IPS DF 4.7 (cell line): ENCODE results near the gene OVCH2.
"Not testable (repeated sequence)": the region's sequence is repeated elsewhere in the genome, so short reads cannot be mapped to it uniquely, and the experiment has no call there.

Experiments used
- DNase-seq: peaks from one replicate; pipeline ENCODE4 v3.0.0-alpha.2; 2013; ENCODE audit warnings: low spot score; ENCODE audit errors: extremely low read depth

The OVCH2 gene, protein sequence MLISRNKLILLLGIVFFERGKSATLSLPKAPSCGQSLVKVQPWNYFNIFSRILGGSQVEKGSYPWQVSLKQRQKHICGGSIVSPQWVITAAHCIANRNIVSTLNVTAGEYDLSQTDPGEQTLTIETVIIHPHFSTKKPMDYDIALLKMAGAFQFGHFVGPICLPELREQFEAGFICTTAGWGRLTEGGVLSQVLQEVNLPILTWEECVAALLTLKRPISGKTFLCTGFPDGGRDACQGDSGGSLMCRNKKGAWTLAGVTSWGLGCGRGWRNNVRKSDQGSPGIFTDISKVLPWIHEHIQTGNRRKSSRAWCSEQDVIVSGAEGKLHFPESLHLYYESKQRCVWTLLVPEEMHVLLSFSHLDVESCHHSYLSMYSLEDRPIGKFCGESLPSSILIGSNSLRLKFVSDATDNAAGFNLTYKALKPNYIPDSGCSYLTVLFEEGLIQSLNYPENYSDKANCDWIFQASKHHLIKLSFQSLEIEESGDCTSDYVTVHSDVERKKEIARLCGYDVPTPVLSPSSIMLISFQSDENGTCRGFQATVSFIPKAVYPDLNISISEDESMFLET

DNA sequence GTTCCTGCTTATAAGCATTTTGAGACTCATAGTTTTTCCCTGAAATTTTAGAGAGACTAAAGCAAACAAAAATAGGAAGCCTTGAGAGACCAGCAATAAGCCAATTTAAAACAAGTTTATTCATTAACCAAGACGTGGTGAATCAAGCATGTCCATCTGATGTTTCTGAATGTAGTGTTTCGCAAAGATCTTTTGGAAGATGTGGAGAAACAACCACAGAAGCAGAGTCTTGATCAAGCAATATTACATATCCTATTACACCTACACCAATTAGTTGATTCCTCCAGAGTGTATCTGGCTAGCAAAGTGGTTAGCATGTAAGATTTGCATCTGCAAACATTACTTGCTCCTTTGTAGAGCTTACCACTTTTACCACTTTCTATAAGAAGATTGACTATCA, at the start of gene OVCH2:
OVCH2 (minus strand) TSS at position 101 of the 400 bp plus-strand sequence; CDS start at position 18, 83 bp downstream.
- DNase-seq: no peak

- DNase-seq: no peak
Observed at GRCh38 chr11:7749456-7749855, 43.2 kb upstream of the OVCH2 start.

DNA sequence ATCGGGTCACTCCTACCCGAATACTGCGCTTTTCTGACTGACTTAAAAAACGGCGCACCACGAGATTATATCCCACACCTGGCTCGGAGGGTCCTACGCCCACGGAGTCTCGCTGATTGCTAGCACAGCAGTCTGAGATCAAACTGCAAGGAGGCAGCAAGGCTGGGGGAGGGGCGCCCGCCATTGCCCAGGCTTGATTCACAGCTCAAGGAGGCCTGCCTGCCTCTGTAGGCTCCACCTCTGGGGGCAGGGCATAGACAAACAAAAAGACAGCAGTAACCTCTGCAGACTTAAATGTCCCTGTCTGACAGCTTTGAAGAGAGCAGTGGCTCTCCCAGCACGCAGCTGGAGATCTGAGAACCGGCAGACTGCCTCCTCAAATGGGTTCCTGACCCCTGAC, 28.5 kb upstream of the OVCH2 start:
- DNase-seq: not testable (repeated sequence)

- no peak for DNase-seq
Observed at GRCh38 chr11:7714786-7715185, 8.5 kb upstream of the OVCH2 start.

DNA sequence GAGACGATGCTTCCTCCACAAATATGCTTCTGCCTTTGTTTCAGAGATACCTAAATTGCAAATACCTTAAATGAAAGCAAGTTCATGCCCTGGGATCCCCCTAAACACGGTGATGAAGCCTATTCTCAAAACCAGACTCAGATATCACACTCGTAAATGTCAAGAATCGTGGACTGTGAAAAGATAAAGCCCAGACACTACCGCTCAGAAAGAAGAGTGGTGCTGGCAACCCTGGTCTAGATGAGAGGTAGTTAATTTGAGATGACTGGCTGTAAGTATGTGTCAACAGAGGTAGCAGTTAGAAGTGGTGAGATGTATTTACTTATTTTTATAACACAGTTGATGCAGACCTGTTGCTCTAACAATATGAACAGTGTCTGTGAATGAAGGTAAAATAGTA, 2.5 kb downstream of the OVCH2 start:
- no peak for DNase-seq

DNA sequence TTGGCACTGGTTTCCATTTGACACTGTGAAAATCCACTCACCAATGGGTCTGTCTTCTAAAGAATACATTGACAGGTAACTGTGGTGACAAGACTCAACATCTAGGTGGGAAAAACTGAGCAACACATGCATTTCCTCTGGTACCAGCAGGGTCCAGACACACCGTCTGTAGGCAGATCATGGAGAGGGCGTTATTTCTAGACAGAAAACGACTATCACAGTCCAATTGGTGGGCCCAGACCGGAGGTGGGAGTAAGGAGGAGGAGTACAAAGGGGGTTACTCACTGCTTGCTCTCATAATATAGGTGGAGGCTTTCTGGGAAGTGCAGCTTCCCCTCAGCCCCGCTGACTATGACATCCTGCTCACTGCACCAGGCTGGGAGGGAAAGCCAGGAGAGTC, 9.9 kb downstream of the OVCH2 start:
- no peak for DNase-seq

GRCh38 chr11:7694235-7694634, 12.0 kb downstream of the OVCH2 start:
- DNase-seq: no peak

DNA sequence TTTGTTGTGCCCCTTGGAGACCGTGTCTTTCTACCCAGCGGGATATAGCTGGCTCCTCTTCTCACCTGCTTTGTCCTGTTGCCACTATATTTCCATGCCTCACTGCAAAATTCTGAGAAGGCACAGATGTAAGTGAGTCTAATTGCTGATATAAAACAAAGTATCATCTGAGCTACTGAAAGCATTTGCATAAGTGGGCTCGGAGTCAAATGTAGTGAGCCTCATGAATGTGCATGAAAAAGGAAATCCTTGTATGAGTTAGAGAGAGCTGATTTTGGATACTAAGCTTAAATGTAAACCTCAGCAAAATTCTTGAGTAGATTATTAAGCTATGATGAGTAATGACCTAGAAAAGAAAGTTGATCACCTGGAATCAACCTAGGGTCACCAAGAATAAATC, 13.9 kb downstream of the OVCH2 start:
- DNase-seq: no peak

GRCh38 chr11:7691759-7692350, 14.4 kb downstream of the OVCH2 start:
- no peak for DNase-seq

GRCh38 chr11:7690648-7691047, 15.6 kb downstream of the OVCH2 start:
- no peak for DNase-seq

- DNase-seq: no peak
Observed at GRCh38 chr11:7689239-7689638, 17.0 kb downstream of the OVCH2 start.

- no peak for DNase-seq
Observed at GRCh38 chr11:7688238-7688826, 17.9 kb downstream of the OVCH2 start.

DNA sequence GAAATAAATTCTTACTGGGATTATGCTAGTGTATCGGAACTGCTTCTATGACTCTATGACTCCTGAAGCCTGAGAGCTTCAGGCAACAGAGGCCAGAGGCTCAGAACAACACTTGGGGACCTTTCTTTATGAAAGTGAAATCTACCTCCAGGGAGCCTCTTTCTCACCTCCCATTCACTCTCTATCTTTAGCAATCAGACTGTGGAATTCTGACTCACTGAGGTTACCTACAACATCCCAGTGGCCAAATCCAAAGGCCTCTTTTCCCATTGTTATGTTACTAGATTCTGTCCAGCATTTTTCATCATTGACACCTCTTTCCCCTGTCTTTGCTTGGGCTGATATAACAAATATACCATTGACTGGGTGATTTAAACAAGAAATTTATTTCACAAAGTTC, 18.9 kb downstream of the OVCH2 start:
- DNase-seq: no peak

DNA sequence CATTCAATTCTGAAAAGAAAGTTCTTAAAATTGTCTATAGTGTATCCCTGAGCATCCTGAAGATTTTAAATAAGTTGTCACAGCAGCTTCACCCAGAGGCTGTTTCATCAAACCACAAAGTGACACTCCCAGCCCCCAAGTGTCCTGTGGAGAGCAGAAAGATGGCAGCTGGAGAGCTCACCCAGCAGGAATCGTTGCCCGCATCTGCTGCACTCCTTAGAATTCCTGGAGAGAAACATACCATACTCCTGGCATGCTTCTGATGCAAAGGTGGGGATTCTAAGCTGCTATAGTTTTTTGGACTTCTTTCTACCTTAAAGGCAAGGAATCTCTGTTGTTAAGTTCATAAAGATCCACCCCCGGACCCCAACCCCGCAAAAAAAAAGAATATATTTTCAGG, 19.5 kb downstream of the OVCH2 start:
- no peak for DNase-seq

- DNase-seq: no peak
Observed at GRCh38 chr11:7683571-7683970, 22.7 kb downstream of the OVCH2 start.

GRCh38 chr11:7677796-7678201, 28.5 kb downstream of the OVCH2 start:
- DNase-seq: no peak

DNA sequence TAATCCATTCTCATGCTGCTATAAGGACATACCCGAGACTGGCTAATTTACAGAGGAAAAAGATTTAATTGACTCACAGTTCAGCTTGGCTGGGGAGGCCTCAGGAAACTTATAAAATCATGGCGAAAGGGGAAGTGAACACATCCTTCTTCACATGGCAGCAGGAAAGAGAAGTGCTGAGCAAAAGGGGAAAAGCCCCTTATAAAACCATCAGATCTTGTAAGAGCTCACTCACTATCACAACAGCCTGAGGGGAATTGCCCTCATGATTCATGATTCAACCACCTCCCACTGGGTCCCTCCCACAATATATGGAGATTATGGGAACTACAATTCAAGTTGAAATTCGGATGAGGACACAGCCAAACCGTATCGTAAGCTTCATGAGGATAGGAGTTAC, 29.2 kb downstream of the OVCH2 start:
- no peak for DNase-seq

DNA sequence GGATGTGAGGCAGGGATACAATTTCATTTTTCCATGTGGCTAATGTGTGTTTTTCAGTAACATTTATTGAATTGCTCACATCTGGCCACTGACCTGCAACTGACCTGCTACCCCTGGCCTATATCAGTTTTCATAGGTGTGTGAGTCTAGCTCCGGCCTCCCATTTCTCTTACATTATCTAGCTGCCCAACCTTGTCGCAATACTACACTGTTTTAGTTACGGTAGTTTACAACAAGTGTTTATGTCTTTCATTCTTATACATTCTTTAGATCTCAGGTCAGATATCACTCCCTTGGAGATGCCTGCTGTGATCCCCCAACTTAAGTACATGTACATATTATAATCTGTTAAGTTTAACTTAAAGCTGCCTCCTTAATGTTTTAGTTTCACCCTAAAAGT, 30.6 kb downstream of the OVCH2 start:
- no peak for DNase-seq

DNA sequence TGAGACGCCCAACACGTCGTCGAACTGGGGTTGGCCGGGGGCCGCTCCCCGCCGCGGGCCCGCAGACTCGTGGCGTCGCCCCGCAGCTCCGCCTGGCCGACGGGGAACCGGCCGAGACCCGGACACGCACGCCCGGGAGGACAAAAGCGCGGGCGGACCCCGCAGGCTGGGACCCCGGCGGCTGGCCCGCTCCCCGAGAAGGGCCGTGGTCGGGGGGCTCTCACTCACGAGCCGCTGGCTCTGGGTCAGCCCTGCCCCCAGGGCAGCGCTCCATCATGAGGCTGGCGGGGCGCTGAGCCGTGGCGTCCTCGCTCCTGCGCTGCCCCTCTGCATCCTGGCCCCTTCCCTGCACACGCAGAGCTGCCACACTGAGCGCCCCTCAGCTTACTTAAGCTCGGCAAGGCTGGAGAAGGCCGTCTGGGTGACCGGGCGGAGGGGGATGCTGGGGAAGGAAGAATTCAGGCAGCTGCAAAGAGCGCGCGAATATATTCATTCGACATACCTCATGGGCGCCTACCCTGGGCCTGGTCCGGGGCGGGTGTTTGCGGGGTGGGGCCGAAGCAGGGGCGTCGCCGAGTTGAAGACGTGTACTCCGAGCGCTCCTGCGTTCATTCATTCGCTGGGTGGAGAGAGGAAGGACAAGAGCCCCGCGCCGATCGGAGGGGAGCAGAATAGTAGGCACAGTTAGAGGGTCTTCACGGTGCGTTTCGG, 32.4 kb downstream of the OVCH2 start:
- DNase-seq: no peak

DNA sequence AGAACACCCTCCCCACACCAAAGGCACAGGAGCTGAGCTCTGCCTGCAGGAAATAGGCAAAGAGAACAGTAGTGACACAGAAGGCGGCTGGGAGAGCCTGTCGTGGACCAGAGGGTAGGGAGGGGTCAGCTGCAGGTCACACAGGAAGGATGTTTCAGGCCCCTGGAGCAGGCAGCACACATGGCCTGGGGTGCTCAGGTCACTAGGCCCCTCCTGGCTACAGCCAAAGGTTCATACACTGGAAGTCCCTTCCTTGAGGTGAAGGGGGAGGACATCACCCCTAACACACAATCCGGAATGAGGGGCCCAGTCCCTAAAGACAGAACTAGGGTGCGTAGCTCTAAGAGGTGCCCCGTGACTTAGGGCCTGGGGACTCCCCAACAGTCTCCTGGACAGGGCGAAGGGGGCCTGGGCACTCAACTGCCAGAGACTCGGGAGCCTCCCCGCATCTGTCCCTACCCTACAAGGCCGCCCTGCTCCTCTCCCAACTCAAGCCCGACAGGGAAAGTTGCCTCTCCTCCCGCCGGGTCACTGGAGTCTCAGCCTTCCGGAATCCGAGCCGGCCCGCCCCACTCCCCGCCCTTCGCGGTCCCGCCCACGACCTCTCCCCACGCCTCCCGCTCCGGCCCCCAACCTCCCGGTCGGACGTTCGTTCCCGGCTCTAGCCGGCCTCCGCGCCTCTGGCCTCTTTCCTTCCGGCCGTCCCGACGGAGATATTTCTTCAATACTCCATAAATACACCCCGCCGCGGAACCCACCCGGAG, 33.1 kb downstream of the OVCH2 start, which contains the start of gene CYB5R2:
CYB5R2 (minus strand) TSS at position 541 of the 764 bp plus-strand sequence. CDS start 675 bp downstream, outside the sequence.
- DNase-seq: no peak
